HAP-1 (cell line): ENCODE data around the gene SLC35G3.
"Not testable (repeated sequence)": the region's sequence is repeated elsewhere in the genome, so short reads cannot be mapped to it uniquely, and the experiment has no call there.

Experiments
- DNase-seq, 2 experiments: peaks; one replicate each; pipeline ENCODE4 v3.0.0-alpha.2; 2016 to 2020; ENCODE audit warnings: low spot score in 2 of 2
- H3K27me3 ChIP-seq: fragments of 250-450 bp; sonication (Bioruptor Pico); 2 replicates; pipeline ENCODE4 v1.5.1; 2020; ENCODE audit warnings: low read depth, mild to moderate bottlenecking, moderate library complexity
- H3K36me3 ChIP-seq: fragments of 250-450 bp; sonication (Bioruptor Pico); replicated peaks from 2 replicates; pipeline ENCODE4 v1.5.1; 2020; ENCODE audit warnings: mild to moderate bottlenecking
- H3K4me1 ChIP-seq: fragments of 250-450 bp; sonication (Bioruptor Pico); 2 replicates; pipeline ENCODE4 v1.5.1; 2020; ENCODE audit warnings: mild to moderate bottlenecking
- H3K4me3 ChIP-seq: fragments of 250-450 bp; sonication (Bioruptor Pico); 2 replicates; pipeline ENCODE4 v1.5.1; 2020; ENCODE audit warnings: mild to moderate bottlenecking, moderate library complexity
- H3K9me3 ChIP-seq: fragments of 250-450 bp; sonication (Bioruptor Pico); 2 replicates; pipeline ENCODE4 v1.5.1; 2020; ENCODE audit warnings: mild to moderate bottlenecking, moderate library complexity
- in situ Hi-C: fragments of 300-500 bp; cut with MboI; formaldehyde crosslinking; loops from 3 replicates; pipeline ENCODE4 v1.14.3; 2020; ENCODE audit warnings: low sequenced_read_pairs, inconsistent platforms, mixed read lengths

SLC35G3 gene

GRCh38 chr17:35227546-35227945 is 33.4 kb upstream of the SLC35G3 start:
- H3K4me1 ChIP-seq: no peaks in the 10 kb centered on the region
- H3K9me3 ChIP-seq: no peaks in the 10 kb centered on the region
- H3K27me3 ChIP-seq: peaks cover 11% of the 10 kb centered on the region
- in situ Hi-C loops: no loop called here
- H3K4me3 ChIP-seq: no peak overlapping the region
- no peaks in the 10 kb centered on the region for H3K36me3 ChIP-seq
- DNase-seq: no peak

GRCh38 chr17:35224436-35224835 is 30.2 kb upstream of the SLC35G3 start:
- peaks cover 5% of the 10 kb centered on the region for H3K27me3 ChIP-seq
- in situ Hi-C loops: no loop called here

GRCh38 chr17:35222452-35222851 is 28.3 kb upstream of the SLC35G3 start:
- in situ Hi-C loops: no loop called here
- no peaks in the 10 kb centered on the region for H3K9me3 ChIP-seq
- no peaks in the 10 kb centered on the region for H3K4me1 ChIP-seq
- no peaks in the 10 kb centered on the region for H3K27me3 ChIP-seq
- H3K4me3 ChIP-seq: no peak overlapping the region
- no peaks in the 10 kb centered on the region for H3K36me3 ChIP-seq
- no peak for DNase-seq

More at GRCh38 chr17:35224436-35224835, 30.2 kb upstream of the SLC35G3 start:
- DNase-seq: no peak
- Histone ChIP-seq H3K9me3 (no peaks in the 10 kb centered on the region), H3K4me1 (no peaks in the 10 kb centered on the region), H3K36me3 (no peaks in the 10 kb centered on the region), H3K4me3 (no peak overlapping the region)

GRCh38 chr17:35218915-35219314 is 24.7 kb upstream of the SLC35G3 start:
- in situ Hi-C loops: no loop called here
- Histone ChIP-seq H3K9me3 (no peaks in the 10 kb centered on the region), H3K27me3 (peaks cover 14% of the 10 kb centered on the region), H3K4me3 (no peak overlapping the region), H3K4me1 (no peaks in the 10 kb centered on the region), H3K36me3 (no peaks in the 10 kb centered on the region)
- no peak for DNase-seq

GRCh38 chr17:35217107-35217506 is 22.9 kb upstream of the SLC35G3 start:
- no peak overlapping the region for H3K4me3 ChIP-seq
- in situ Hi-C loops: no loop called here
- H3K27me3 ChIP-seq: peaks cover 24% of the 10 kb centered on the region
- DNase-seq: no peak
- H3K4me1 ChIP-seq: no peaks in the 10 kb centered on the region
- H3K9me3 ChIP-seq: no peaks in the 10 kb centered on the region
- H3K36me3 ChIP-seq: no peaks in the 10 kb centered on the region

GRCh38 chr17:35214631-35215273 is 20.6 kb upstream of the SLC35G3 start:
- in situ Hi-C loops: no loop called here
- Histone ChIP-seq H3K9me3 (no peaks in the 10 kb centered on the region), H3K27me3 (peaks cover 24% of the 10 kb centered on the region), H3K4me1 (no peaks in the 10 kb centered on the region), H3K4me3 (no peak overlapping the region), H3K36me3 (no peaks in the 10 kb centered on the region)
- DNase-seq: no peak

GRCh38 chr17:35214192-35214591 is 20.0 kb upstream of the SLC35G3 start:
- H3K27me3 ChIP-seq: peaks cover 24% of the 10 kb centered on the region
- no peaks in the 10 kb centered on the region for H3K36me3 ChIP-seq
- no peaks in the 10 kb centered on the region for H3K9me3 ChIP-seq
- in situ Hi-C loops: no loop called here
- H3K4me1 ChIP-seq: no peaks in the 10 kb centered on the region
- DNase-seq: no peak
- H3K4me3 ChIP-seq: no peak overlapping the region

- in situ Hi-C loops: no loop called here
- DNase-seq: no peak
- Histone ChIP-seq H3K4me1 (no peaks in the 10 kb centered on the region), H3K36me3 (no peaks in the 10 kb centered on the region), H3K9me3 (no peaks in the 10 kb centered on the region), H3K4me3 (no peak overlapping the region), H3K27me3 (peaks cover 24% of the 10 kb centered on the region)
These were observed 19.3 kb upstream of the SLC35G3 start for GRCh38 chr17:35213412-35213940.

- no peak overlapping the region for H3K4me3 ChIP-seq
- no peaks in the 10 kb centered on the region for H3K4me1 ChIP-seq
- DNase-seq: no peak
- in situ Hi-C loops: no loop called here
- peaks cover 25% of the 10 kb centered on the region for H3K27me3 ChIP-seq
- no peaks in the 10 kb centered on the region for H3K36me3 ChIP-seq
- H3K9me3 ChIP-seq: no peaks in the 10 kb centered on the region
These were observed 18.5 kb upstream of the SLC35G3 start for GRCh38 chr17:35212668-35213067.

GRCh38 chr17:35210741-35211140 is 16.5 kb upstream of the SLC35G3 start:
- in situ Hi-C loops: no loop called here
- Histone ChIP-seq H3K9me3 (no peaks in the 10 kb centered on the region), H3K4me3 (no peak overlapping the region), H3K4me1 (no peaks in the 10 kb centered on the region), H3K36me3 (no peaks in the 10 kb centered on the region), H3K27me3 (peaks cover 23% of the 10 kb centered on the region)
- DNase-seq: no peak

- H3K4me3 ChIP-seq, H3K4me1 ChIP-seq, DNase-seq, H3K36me3 ChIP-seq, in situ Hi-C loops, H3K9me3 ChIP-seq, H3K27me3 ChIP-seq: not testable (repeated sequence)
These were observed 8.4 kb upstream of the SLC35G3 start for GRCh38 chr17:35202582-35202981.

- H3K27me3 ChIP-seq, H3K9me3 ChIP-seq, H3K4me3 ChIP-seq, H3K4me1 ChIP-seq, in situ Hi-C loops, DNase-seq, H3K36me3 ChIP-seq: not testable (repeated sequence)
These were observed 869 bp upstream of the SLC35G3 start for GRCh38 chr17:35195062-35195461.

- no peaks in the 10 kb centered on the region for H3K36me3 ChIP-seq
- H3K9me3 ChIP-seq: no peaks in the 10 kb centered on the region
- DNase-seq: no peak
- no peaks in the 10 kb centered on the region for H3K4me1 ChIP-seq
- H3K4me3 ChIP-seq: no peak overlapping the region
- in situ Hi-C loops: no loop called here
- no peaks in the 10 kb centered on the region for H3K27me3 ChIP-seq
These were observed 1.5 kb downstream of the SLC35G3 start for GRCh38 chr17:35192708-35193107.

GRCh38 chr17:35191001-35191695 is 3.0 kb downstream of the SLC35G3 start:
- in situ Hi-C loops: no loop called here
- H3K4me3 ChIP-seq: no peak overlapping the region
- H3K4me1 ChIP-seq: no peaks in the 10 kb centered on the region
- no peaks in the 10 kb centered on the region for H3K36me3 ChIP-seq
- no peaks in the 10 kb centered on the region for H3K9me3 ChIP-seq
- DNase-seq: no peak
- no peaks in the 10 kb centered on the region for H3K27me3 ChIP-seq
